WI38 (cell line): ENCODE measurements around the gene SNX32.
A peak's percentile ranks its signal among the peaks of the same experiment; 100 is the strongest.

Experiments used
- H3K4me3 ChIP-seq: 2 replicates; pipeline ENCODE4 v1.5.1; 2011; ENCODE audit warnings: low read depth, mild to moderate bottlenecking, control low read depth, low read length
- TF ChIP-seq, protein P1 (sequence below): IDR thresholded peaks from 2 replicates; pipeline ENCODE4 v1.5.1; 2012; ENCODE audit warnings: low read depth, mild to moderate bottlenecking, control low read depth, low read length

The SNX32 gene

GRCh38 chr11:65859812-65860277, 26.1 kb downstream of the SNX32 start:
- TF ChIP-seq, protein P1, sequence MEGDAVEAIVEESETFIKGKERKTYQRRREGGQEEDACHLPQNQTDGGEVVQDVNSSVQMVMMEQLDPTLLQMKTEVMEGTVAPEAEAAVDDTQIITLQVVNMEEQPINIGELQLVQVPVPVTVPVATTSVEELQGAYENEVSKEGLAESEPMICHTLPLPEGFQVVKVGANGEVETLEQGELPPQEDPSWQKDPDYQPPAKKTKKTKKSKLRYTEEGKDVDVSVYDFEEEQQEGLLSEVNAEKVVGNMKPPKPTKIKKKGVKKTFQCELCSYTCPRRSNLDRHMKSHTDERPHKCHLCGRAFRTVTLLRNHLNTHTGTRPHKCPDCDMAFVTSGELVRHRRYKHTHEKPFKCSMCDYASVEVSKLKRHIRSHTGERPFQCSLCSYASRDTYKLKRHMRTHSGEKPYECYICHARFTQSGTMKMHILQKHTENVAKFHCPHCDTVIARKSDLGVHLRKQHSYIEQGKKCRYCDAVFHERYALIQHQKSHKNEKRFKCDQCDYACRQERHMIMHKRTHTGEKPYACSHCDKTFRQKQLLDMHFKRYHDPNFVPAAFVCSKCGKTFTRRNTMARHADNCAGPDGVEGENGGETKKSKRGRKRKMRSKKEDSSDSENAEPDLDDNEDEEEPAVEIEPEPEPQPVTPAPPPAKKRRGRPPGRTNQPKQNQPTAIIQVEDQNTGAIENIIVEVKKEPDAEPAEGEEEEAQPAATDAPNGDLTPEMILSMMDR, result no peak
- peak overlapping the region; percentile 91 for H3K4me3 ChIP-seq

DNA sequence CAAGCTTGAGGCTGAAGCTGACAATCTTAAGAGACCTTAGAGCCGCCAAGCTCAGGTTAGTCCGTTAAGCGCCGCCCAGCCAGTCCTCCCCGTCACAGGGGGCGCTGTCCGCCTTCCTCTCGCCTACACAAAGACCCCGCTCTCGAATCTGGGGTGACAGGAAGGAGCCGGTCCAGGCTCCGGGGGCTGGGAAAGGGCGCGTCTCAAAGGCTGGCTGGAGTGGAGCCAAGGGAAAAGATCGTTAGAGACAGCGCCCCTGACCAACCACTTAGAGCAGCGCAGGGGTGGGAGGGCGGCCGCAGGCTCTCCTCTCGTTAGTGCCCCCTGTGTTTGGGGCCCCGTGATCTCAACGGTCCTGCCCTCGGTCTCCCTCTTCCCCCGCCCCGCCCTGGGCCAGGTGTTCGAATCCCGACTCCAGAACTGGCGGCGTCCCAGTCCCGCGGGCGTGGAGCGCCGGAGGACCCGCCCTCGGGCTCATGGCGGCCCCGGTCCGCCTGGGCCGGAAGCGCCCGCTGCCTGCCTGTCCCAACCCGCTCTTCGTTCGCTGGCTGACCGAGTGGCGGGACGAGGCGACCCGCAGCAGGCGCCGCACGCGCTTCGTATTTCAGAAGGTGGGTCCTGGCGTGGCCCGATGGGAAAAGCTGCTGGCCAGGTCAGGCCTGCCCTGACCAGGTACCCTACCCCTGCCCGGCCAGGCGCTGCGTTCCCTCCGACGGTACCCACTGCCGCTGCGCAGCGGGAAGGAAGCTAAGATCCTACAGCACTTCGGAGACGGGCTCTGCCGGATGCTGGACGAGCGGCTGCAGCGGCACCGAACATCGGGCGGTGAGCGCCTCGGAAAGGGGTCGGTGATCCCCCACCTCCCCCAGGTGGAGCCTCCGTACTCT, 26.8 kb downstream of the SNX32 start, which contains the start of gene MUS81:
Gene MUS81, plus strand, starts transcription at position 156 of the 887 bp plus-strand sequence. Its CDS starts 321 bp downstream, at position 477.
- peak within 1 kb of the TSS; percentile 91 for H3K4me3 ChIP-seq
- TF ChIP-seq, protein P1, result peak; percentile 73

DNA sequence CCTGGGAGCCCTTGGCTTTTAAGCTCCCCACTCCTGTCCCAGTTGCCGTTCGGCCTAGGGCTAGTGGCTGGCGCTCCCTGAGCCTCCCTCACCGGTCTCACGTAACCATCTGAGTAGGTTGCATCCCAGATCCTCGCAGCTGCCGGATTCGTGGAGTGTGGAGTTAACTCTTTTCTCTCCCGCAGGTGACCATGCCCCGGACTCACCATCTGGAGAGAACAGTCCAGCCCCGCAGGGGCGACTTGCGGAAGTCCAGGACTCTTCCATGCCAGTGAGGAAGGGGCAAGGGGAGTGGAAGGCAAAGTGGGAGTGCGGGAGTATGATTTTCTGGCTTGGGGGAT, 27.4 kb downstream of the SNX32 start:
- H3K4me3 ChIP-seq, result peak overlapping the region; percentile 91
- TF ChIP-seq, protein P1, result no peak

GRCh38 chr11:65861533-65862183, 27.9 kb downstream of the SNX32 start:
- peak overlapping the region; percentile 91 for H3K4me3 ChIP-seq
- TF ChIP-seq, protein P1, result no peak

DNA sequence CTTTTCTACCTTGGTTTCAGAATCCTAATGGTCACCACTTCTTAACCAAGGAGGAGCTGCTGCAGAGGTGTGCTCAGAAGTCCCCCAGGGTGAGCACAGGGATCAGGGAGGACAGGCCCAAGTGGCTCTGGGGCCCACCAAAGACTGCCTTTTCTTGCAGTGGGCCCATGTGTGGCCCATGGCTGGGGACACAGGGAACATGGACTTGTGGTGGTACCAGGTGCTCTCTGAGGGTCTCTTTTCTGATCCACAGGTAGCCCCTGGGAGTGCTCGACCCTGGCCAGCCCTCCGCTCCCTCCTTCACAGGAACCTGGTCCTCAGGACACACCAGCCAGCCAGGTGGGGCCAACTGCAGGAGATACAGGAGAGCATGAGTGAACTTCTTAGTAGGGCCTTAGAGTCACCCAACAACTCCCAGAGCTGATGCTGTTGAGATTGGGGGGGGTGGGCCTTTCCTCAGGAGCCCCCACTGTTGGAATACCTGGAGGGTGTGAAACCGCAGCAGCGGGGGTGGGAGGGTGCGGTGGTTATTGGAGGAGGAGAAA, 28.5 kb downstream of the SNX32 start:
- no peak overlapping the region; the same call in 1 of the 2 replicates for H3K4me3 ChIP-seq
- TF ChIP-seq, protein P1, result no peak

GRCh38 chr11:65862941-65863888, 29.5 kb downstream of the SNX32 start:
- H3K4me3 ChIP-seq, result no peak overlapping the region
- TF ChIP-seq, protein P1, result no peak
